HG03558 (cell line): ENCODE measurements around the gene LPO.

Experiments used
- ATAC-seq: cut with Tn5 transposase; IDR thresholded peaks from one replicate; pipeline ENCODE4 v1.9.1; 2021; ENCODE audit warnings: moderate number of reproducible peaks; ENCODE audit not compliant: unreplicated experiment; ENCODE audit errors: extremely low read depth

The LPO gene

GRCh38 chr17:58275417-58275816 is 37.0 kb downstream of the LPO start:
- no peak for ATAC-seq

GRCh38 chr17:58276423-58276822 is 38.0 kb downstream of the LPO start:
- no peak for ATAC-seq

- ATAC-seq = no peak
These were observed 38.9 kb downstream of the LPO start for GRCh38 chr17:58277107-58277801.

GRCh38 chr17:58277802-58278595 is 39.6 kb downstream of the LPO start:
- no peak for ATAC-seq

GRCh38 chr17:58278661-58279015 is 40.3 kb downstream of the LPO start:
- ATAC-seq = no peak

GRCh38 chr17:58279016-58279711 is 40.8 kb downstream of the LPO start:
- no peak for ATAC-seq

- no peak for ATAC-seq
These were observed 41.5 kb downstream of the LPO start for GRCh38 chr17:58279736-58280479.

- no peak for ATAC-seq
These were observed 42.3 kb downstream of the LPO start, which contains the start of gene MPO for GRCh38 chr17:58280480-58281217. Gene MPO, minus strand, starts transcription at chr17:58280935. Its CDS starts 177 bp downstream, at chr17:58280758.

- ATAC-seq = no peak
These were observed 43.2 kb downstream of the LPO start for GRCh38 chr17:58281511-58282011.

- ATAC-seq = no peak
These were observed 44.1 kb downstream of the LPO start for GRCh38 chr17:58282442-58282841.

- ATAC-seq = no peak
These were observed 45.6 kb downstream of the LPO start for GRCh38 chr17:58283674-58284612.

- no peak for ATAC-seq
These were observed 46.4 kb downstream of the LPO start for GRCh38 chr17:58284613-58285421.

GRCh38 chr17:58285422-58285810 is 47.0 kb downstream of the LPO start:
- ATAC-seq = no peak

GRCh38 chr17:58289869-58290268 is 51.5 kb downstream of the LPO start:
- no peak for ATAC-seq

- no peak for ATAC-seq
These were observed 52.9 kb downstream of the LPO start for GRCh38 chr17:58291246-58291645.

- ATAC-seq = no peak
These were observed 55.6 kb downstream of the LPO start for GRCh38 chr17:58294034-58294433.

- ATAC-seq = no peak
These were observed 62.0 kb downstream of the LPO start for GRCh38 chr17:58300336-58300735.
